HepG2 (cell line): ENCODE data around the gene TRIM10. TPM values are rescaled to one million over a fixed set of nuclear protein-coding genes. Genes with fewer than 3 reads are reported as not detected.

Source experiments
- ATF7-NPFF ChIP-seq: sonication (generic); formaldehyde crosslinking; IDR thresholded peaks from 2 replicates; pipeline ENCODE4 v1.8.1; 2023; ENCODE audit warnings: mild to moderate bottlenecking, low read depth, missing genetic modification reagents, moderate library complexity
- HNF4G ChIP-seq, 2 experiments: sonication (generic) in 1 of 2; formaldehyde crosslinking in 1 of 2; IDR thresholded peaks; 2 replicates each; pipeline versions ENCODE4 v1.4.0 to v1.6.1; 2011 to 2020; ENCODE audit warnings: borderline replicate concordance in 2 of 2, low read depth in 2 of 2, mild to moderate bottlenecking in 2 of 2, low read length in 1 of 2, missing genetic modification reagents in 1 of 2, moderate library complexity in 1 of 2
- HOXA9 ChIP-seq: sonication (generic); formaldehyde crosslinking; IDR thresholded peaks from 2 replicates; pipeline ENCODE4 v1.8.1; 2022; ENCODE audit warnings: missing genetic modification reagents, mild to moderate bottlenecking, moderate library complexity, borderline replicate concordance
- RARA ChIP-seq: IDR thresholded peaks from 2 replicates; pipeline ENCODE4 v1.6.1; 2016; ENCODE audit warnings: missing genetic modification reagents, missing compliant biosample characterization
- RBM39 ChIP-seq: fragments of 200-400 bp; formaldehyde crosslinking; IDR thresholded peaks from one replicate; pipeline ENCODE4 v1.6.1; 2018; ENCODE audit warnings: antibody characterized with exemption, mild to moderate bottlenecking, low read depth, low read length; ENCODE audit not compliant: poor library complexity, severe bottlenecking
- ZNF160 ChIP-seq: sonication (generic); formaldehyde crosslinking; IDR thresholded peaks from 2 replicates; pipeline ENCODE4 v1.8.0; 2022; ENCODE audit warnings: mild to moderate bottlenecking, inconsistent platforms, missing genetic modification reagents
- ZNF280D ChIP-seq: sonication (generic); formaldehyde crosslinking; IDR thresholded peaks from 2 replicates; pipeline ENCODE4 v1.5.1; 2020; ENCODE audit warnings: mild to moderate bottlenecking, missing genetic modification reagents
- ZNF407 ChIP-seq: sonication (generic); formaldehyde crosslinking; IDR thresholded peaks from one replicate; pipeline ENCODE4 v1.5.1; 2020; ENCODE audit warnings: mild to moderate bottlenecking, missing genetic modification reagents; ENCODE audit errors: not compliant biosample characterization
- polyA plus RNA-seq, 8 experiments: library from polyadenylated mRNA; depleted of rRNA in 3 of 8; stranded (reverse) in 7 of 8; unstranded in 1 of 8; fragments of >200 nt; fragmentation: Illumina TruSeq in 4 of 8; extraction: Trizol in 4 of 8; gene quantifications; 2 replicates each; pipeline versions ENCODE4 v1.2.1 to v1.2.3, GENCODE V29; 2011 to 2016; ENCODE audit warnings: low read depth in 4 of 8, missing spikeins in 1 of 8, mixed read lengths in 1 of 8; ENCODE audit not compliant: insufficient read depth in 1 of 8
- total RNA-seq, 5 experiments: library from RNA; depleted of rRNA; stranded (reverse); fragments of >200 nt; fragmentation: Illumina TruSeq; extraction: Trizol; gene quantifications; 2 replicates each; pipeline ENCODE4 v1.2.3, GENCODE V29; 2016; ENCODE audit warnings: low read depth in 1 of 5
- TF ChIP-seq, protein P1 (sequence below): sonication (generic); formaldehyde crosslinking; IDR thresholded peaks from 2 replicates; pipeline ENCODE4 v1.4.0; 2020; ENCODE audit warnings: missing genetic modification reagents, borderline replicate concordance
- TF ChIP-seq, protein P2 (sequence below): sonication (generic); formaldehyde crosslinking; IDR thresholded peaks from 2 replicates; pipeline ENCODE4 v1.5.0; 2020; ENCODE audit warnings: missing genetic modification reagents, mild to moderate bottlenecking, borderline replicate concordance

Gene TRIM10
- total and polyA plus RNA-seq, 2 of the 13 experiments (the other 11 are each of a cell fraction or from before 2014, with no cell fraction given) = 4.1 to 6.8 TPM

GRCh38 chr6:30163090-30163917 is 2.3 kb upstream of the TRIM10 start, which contains the start of gene TRIM15 (continued):
- no peak for TF ChIP-seq ZNF407 (CRISPR knock-in tag)
- TF ChIP-seq, protein P1, sequence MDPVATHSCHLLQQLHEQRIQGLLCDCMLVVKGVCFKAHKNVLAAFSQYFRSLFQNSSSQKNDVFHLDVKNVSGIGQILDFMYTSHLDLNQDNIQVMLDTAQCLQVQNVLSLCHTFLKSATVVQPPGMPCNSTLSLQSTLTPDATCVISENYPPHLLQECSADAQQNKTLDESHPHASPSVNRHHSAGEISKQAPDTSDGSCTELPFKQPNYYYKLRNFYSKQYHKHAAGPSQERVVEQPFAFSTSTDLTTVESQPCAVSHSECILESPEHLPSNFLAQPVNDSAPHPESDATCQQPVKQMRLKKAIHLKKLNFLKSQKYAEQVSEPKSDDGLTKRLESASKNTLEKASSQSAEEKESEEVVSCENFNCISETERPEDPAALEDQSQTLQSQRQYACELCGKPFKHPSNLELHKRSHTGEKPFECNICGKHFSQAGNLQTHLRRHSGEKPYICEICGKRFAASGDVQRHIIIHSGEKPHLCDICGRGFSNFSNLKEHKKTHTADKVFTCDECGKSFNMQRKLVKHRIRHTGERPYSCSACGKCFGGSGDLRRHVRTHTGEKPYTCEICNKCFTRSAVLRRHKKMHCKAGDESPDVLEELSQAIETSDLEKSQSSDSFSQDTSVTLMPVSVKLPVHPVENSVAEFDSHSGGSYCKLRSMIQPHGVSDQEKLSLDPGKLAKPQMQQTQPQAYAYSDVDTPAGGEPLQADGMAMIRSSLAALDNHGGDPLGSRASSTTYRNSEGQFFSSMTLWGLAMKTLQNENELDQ (CRISPR knock-in tag) = no peak
- peak; percentile 92 for TF ChIP-seq ZNF280D (CRISPR knock-in tag)
- TF ChIP-seq HNF4G (IDR thresholded peaks at IDR 0.05; ENCODE audit: borderline replicate concordance, low read depth, low read length) = peak; percentile 86
- peak; percentile 98 for TF ChIP-seq HNF4G (CRISPR knock-in tag; IDR thresholded peaks at IDR 0.05; ENCODE audit: borderline replicate concordance, low read depth)
- peak; percentile 61 for TF ChIP-seq RBM39
- 0 out of 2 replicates have a peak, but pooled peaks have one; percentile 36 for TF ChIP-seq ZNF160 (CRISPR knock-in tag)
- TF ChIP-seq HOXA9 (CRISPR knock-in tag) = peak; percentile 71; the same call in 1 of the 2 replicates
- TF ChIP-seq, protein P2, sequence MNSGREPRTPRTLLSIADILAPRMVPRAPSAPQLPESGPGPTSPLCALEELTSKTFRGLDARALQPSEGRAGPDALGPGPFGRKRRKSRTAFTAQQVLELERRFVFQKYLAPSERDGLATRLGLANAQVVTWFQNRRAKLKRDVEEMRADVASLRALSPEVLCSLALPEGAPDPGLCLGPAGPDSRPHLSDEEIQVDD (CRISPR knock-in tag) = 0 out of 2 replicates have a peak, but pooled peaks have one; percentile 17
- TF ChIP-seq RARA (CRISPR knock-in tag) = peak; percentile 11
- TF ChIP-seq ATF7-NPFF (CRISPR knock-in tag) = peak; percentile 55; the same call in 1 of the 2 replicates
